Keratinocyte (primary cell): ENCODE results near the gene NSUN4. TPM values are rescaled to one million over a fixed set of nuclear protein-coding genes. Genes with fewer than 3 reads are reported as not detected.
"Not testable (repeated sequence)": the region's sequence is repeated elsewhere in the genome, so short reads cannot be mapped to it uniquely, and the experiment has no call there.

ENCODE experiments used
- DNase-seq: peaks from one replicate; pipeline ENCODE4 v3.0.0-alpha.2; 2011; ENCODE audit warnings: low read depth, missing footprints, low spot score
- FAIRE-seq: peaks from 2 replicates; lab custom pipeline; 2011; peaks lifted over from hg19 to GRCh38; lab: Jason Lieb, UNC
- H2AFZ ChIP-seq: 2 replicates; pipeline ENCODE4 v1.6.0; 2012; ENCODE audit warnings: low read length, control low read depth, inconsistent platforms; ENCODE audit not compliant: control insufficient read depth
- H3K27ac ChIP-seq: 2 replicates; pipeline ENCODE4 v1.5.1; 2011; ENCODE audit warnings: low read length; ENCODE audit not compliant: control insufficient read depth, insufficient read depth
- H3K27me3 ChIP-seq: 3 replicates; pipeline ENCODE4 v1.6.0; 2011; ENCODE audit warnings: low read length; ENCODE audit not compliant: control insufficient read depth, insufficient read depth; ENCODE audit errors: extremely low read depth
- H3K36me3 ChIP-seq, 2 experiments: 2 replicates in 1 of 2; 3 replicates in 1 of 2; pipeline ENCODE4 v1.5.1; 2011; ENCODE audit warnings: low read length in 2 of 2, mild to moderate bottlenecking in 1 of 2; ENCODE audit not compliant: control insufficient read depth in 2 of 2, insufficient read depth in 2 of 2; ENCODE audit errors: extremely low read depth in 1 of 2
- H3K4me1 ChIP-seq: 3 replicates; pipeline ENCODE4 v1.5.1; 2011; ENCODE audit warnings: low read length; ENCODE audit not compliant: control insufficient read depth, insufficient read depth; ENCODE audit errors: extremely low read depth
- H3K4me2 ChIP-seq: 3 replicates; pipeline ENCODE4 v1.6.0; 2011; ENCODE audit warnings: low read depth, low read length; ENCODE audit not compliant: control insufficient read depth, insufficient read depth; ENCODE audit errors: extremely low read depth
- H3K4me3 ChIP-seq, 3 experiments: fragments of 200-600 bp in 1 of 3; sonication (generic) in 1 of 3; 2 replicates in 2 of 3; 3 replicates in 1 of 3; pipeline ENCODE4 v1.5.1; 2011 to 2016; ENCODE audit warnings: low read length in 3 of 3, mild to moderate bottlenecking in 3 of 3, control low read depth in 2 of 3, inconsistent platforms in 1 of 3, low read depth in 1 of 3, mixed read lengths in 1 of 3, mixed run types in 1 of 3, moderate library complexity in 1 of 3; ENCODE audit not compliant: control insufficient read depth in 2 of 3, insufficient read depth in 2 of 3; ENCODE audit errors: extremely low read depth in 1 of 3
- H3K79me2 ChIP-seq: 2 replicates; pipeline ENCODE4 v1.6.0; 2012; ENCODE audit warnings: low read length; ENCODE audit not compliant: control insufficient read depth, insufficient read depth
- H3K9ac ChIP-seq: 3 replicates; pipeline ENCODE4 v1.6.0; 2011; ENCODE audit warnings: low read length; ENCODE audit not compliant: control insufficient read depth, insufficient read depth; ENCODE audit errors: extremely low read depth
- H3K9me1 ChIP-seq: 3 replicates; pipeline ENCODE4 v1.6.0; 2011; ENCODE audit warnings: low read length; ENCODE audit not compliant: control insufficient read depth, insufficient read depth; ENCODE audit errors: extremely low read depth
- H3K9me3 ChIP-seq: 2 replicates; pipeline ENCODE4 v1.5.1; 2012; ENCODE audit warnings: low read depth, low read length; ENCODE audit not compliant: control insufficient read depth
- H4K20me1 ChIP-seq: 3 replicates; pipeline ENCODE4 v1.6.0; 2011; ENCODE audit warnings: low read length; ENCODE audit not compliant: control insufficient read depth, insufficient read depth; ENCODE audit errors: extremely low read depth
- dilution Hi-C: fragments of 300-500 bp; cut with MboI; formaldehyde crosslinking; loops from one replicate; pipeline ENCODE4 v1.7.0; 2020; ENCODE audit warnings: low sequenced_read_pairs; ENCODE audit not compliant: extremely low pct_ligation_motif_present
- polyA plus RNA-seq, 5 experiments: library from polyadenylated mRNA; depleted of rRNA in 3 of 5; stranded (reverse) in 3 of 5; stranded (forward) in 1 of 5; unstranded in 1 of 5; fragments of >200 nt; gene quantifications; 1 replicate in 1 of 5; 2 replicates in 3 of 5; 3 replicates in 1 of 5; pipeline versions ENCODE4 v1.2.1 to v1.2.3, GENCODE V29; 2011 to 2012; ENCODE audit warnings: missing spikeins in 2 of 5, low read depth in 1 of 5, low replicate concordance in 1 of 5

NSUN4 gene
- polyA plus RNA-seq, 1 donor (not counting 4 experiments of a cell fraction or from before 2014, with no cell fraction given), result 26.3 TPM

DNA sequence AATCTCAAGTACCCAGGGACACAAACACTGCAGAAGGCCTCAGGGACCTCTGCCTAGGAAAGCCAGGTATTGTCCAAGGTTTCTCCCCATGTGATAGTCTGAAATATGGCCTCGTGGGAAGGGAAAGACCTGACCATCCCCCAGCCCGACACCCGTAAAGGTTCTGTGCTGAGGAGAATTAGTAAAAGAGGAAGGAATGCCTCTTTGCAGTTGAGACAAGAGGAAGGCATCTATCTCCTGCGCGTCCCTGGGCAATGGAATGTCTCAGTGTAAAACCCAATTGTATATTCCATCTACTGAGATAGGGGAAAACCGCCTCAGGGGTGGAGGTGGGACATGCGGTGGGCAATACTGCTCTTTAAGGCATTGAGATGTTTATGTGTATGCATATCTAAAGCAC is 10.8 kb upstream of the NSUN4 start:
- H4K20me1 ChIP-seq, H3K27ac ChIP-seq, H3K9ac ChIP-seq, H3K79me2 ChIP-seq, H2AFZ ChIP-seq, H3K9me1 ChIP-seq, H3K36me3 ChIP-seq, DNase-seq, H3K4me3 ChIP-seq, H3K27me3 ChIP-seq, H3K9me3 ChIP-seq, H3K4me2 ChIP-seq, FAIRE-seq, dilution Hi-C loops, H3K4me1 ChIP-seq: not testable (repeated sequence)

DNA sequence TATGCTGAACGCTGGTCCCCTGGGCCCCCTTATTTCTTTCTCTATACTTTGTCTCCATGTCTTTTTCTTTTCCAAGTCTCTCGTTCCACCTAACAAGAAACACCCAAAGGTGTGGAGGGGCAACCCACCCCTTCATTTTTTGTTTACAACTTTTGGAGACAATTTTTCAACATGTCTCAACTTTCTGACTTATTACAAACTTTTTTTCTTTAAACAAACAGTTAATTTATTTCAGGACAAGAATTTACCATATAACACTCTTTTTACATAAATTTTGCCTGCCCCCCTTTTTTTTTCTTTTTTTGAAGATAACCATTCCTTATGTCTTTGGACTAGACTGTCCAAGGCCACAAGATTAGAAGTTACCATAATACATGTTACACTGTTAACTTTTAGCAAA is 10.2 kb upstream of the NSUN4 start:
- H3K9me1 ChIP-seq, H3K9ac ChIP-seq, H3K9me3 ChIP-seq, H3K4me1 ChIP-seq, H2AFZ ChIP-seq, H3K79me2 ChIP-seq, H3K27ac ChIP-seq, H3K36me3 ChIP-seq, H3K4me2 ChIP-seq, H3K27me3 ChIP-seq, H4K20me1 ChIP-seq, H3K4me3 ChIP-seq, FAIRE-seq, DNase-seq, dilution Hi-C loops: not testable (repeated sequence)

DNA sequence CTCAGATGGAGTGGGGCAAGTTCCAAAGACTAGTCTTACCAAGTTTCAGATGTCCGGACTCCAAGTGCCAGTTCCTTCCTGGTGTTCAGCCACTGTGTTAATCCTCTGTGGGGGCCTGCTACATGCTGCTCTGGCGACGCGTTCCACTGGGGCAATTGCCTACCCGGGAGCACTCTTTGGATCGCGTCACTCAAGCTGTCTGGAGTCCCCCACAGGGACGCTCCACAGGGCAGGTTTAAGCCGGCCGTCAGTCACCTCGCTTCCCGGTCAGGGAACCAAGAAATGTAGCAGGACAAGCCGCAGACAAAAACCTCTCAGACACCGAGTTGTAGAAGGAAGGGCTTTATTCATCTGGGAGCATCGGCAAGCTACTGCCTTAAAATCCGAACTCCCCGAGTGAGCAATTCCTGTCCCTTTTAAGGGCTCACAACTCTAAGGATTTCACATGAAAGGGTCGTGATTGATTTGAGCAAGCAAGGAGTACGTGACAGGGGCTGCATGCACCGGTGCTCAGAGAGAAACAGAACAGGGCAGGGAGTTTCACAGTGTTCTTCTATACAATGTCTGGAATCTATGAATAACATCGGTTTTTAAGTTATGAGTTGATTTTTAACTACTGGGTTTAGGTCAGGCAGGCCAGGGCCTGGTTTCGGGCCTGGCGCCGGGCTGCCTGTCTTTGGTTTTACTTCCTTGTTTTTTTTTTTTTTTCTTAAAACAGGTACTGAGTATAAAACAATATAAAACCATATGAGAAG is 8.6 kb upstream of the NSUN4 start:
- not testable (repeated sequence) for H2AFZ ChIP-seq

More for the DNA sequence above, 8.6 kb upstream of the NSUN4 start:
- H3K36me3 ChIP-seq, H4K20me1 ChIP-seq, FAIRE-seq, H3K27ac ChIP-seq, H3K79me2 ChIP-seq, H3K9me3 ChIP-seq, H3K27me3 ChIP-seq, H3K9me1 ChIP-seq, DNase-seq, H3K4me2 ChIP-seq, dilution Hi-C loops, H3K4me3 ChIP-seq, H3K4me1 ChIP-seq, H3K9ac ChIP-seq: not testable (repeated sequence)
